WTC11 (cell line): ENCODE data around the gene POLA1. TPM values are rescaled to one million over a fixed set of nuclear protein-coding genes. Genes with fewer than 3 reads are reported as not detected.

Experiments used
- ATAC-seq: fragments of 200-7000 bp; cut with Tn5 transposase; 2 replicates; pipeline ENCODE4 v1.10.0; 2021; ENCODE audit warnings: mild to moderate bottlenecking, moderate library complexity
- CTCF ChIA-PET: fragments of 300-600 bp; sonication (Branson Sonifier 250); formaldehyde crosslinking; loops from one replicate; lab custom pipeline; 2021; ENCODE audit warnings: antibody characterized with exemption; lab: Charles Lee
- POLR2A ChIA-PET: fragments of 350-600 bp; sonication (Branson Sonifier 250); formaldehyde crosslinking; loops from one replicate; lab custom pipeline; 2021; ENCODE audit warnings: antibody characterized with exemption; lab: Charles Lee
- DNase-seq: peaks from one replicate; pipeline ENCODE4 v3.0.0; 2021; ENCODE audit warnings: low spot score
- H3K27ac Mint-ChIP-seq: 2 replicates; pipeline ENCODE4 v1.8.0; 2021; ENCODE audit warnings: mixed read lengths
- H3K27me3 Mint-ChIP-seq: 2 replicates; pipeline ENCODE4 v1.8.0; 2021; ENCODE audit warnings: low read depth, mild to moderate bottlenecking, moderate library complexity, mixed read lengths
- H3K36me3 Mint-ChIP-seq: 2 replicates; pipeline ENCODE4 v1.8.0; 2021; ENCODE audit warnings: mixed read lengths
- H3K4me1 Mint-ChIP-seq: 2 replicates; pipeline ENCODE4 v1.8.0; 2022; ENCODE audit warnings: mixed read lengths
- H3K4me3 Mint-ChIP-seq: 2 replicates; pipeline ENCODE4 v1.8.0; 2021; ENCODE audit warnings: mild to moderate bottlenecking, moderate library complexity, mixed read lengths
- H3K9me3 Mint-ChIP-seq: 2 replicates; pipeline ENCODE4 v1.8.0; 2021; ENCODE audit warnings: mixed read lengths
- ATF6 ChIP-seq: sonication (generic); formaldehyde crosslinking; IDR thresholded peaks from 2 replicates; pipeline ENCODE4 v1.8.1; 2023; ENCODE audit warnings: mild to moderate bottlenecking, missing genetic modification reagents
- CREM ChIP-seq: sonication (generic); formaldehyde crosslinking; IDR thresholded peaks from 2 replicates; pipeline ENCODE4 v1.8.1; 2022; ENCODE audit warnings: mild to moderate bottlenecking, missing genetic modification reagents, moderate library complexity
- ERG ChIP-seq: fragments of 250-450 bp; sonication (Bioruptor Pico); IDR thresholded peaks from 2 replicates; pipeline ENCODE4 v1.8.0; 2021; ENCODE audit warnings: mild to moderate bottlenecking
- FOXJ3 ChIP-seq: sonication (generic); formaldehyde crosslinking; IDR thresholded peaks from 2 replicates; pipeline ENCODE4 v1.9.0; 2021; ENCODE audit warnings: missing genetic modification reagents, mild to moderate bottlenecking, borderline replicate concordance
- FOXP1 ChIP-seq: sonication (generic); formaldehyde crosslinking; IDR thresholded peaks from 2 replicates; pipeline ENCODE4 v1.8.0; 2022; ENCODE audit warnings: missing genetic modification reagents, mild to moderate bottlenecking, moderate library complexity, borderline replicate concordance
- JAZF1 ChIP-seq: fragments of 250-450 bp; sonication (Bioruptor Pico); IDR thresholded peaks from 2 replicates; pipeline ENCODE4 v1.9.0; 2021; ENCODE audit warnings: moderate library complexity, mild to moderate bottlenecking, inconsistent platforms
- NR3C1 ChIP-seq: sonication (generic); formaldehyde crosslinking; conservative IDR thresholded peaks from 2 replicates; pipeline ENCODE4 v1.8.1; 2023; ENCODE audit warnings: low read depth, mild to moderate bottlenecking, missing genetic modification reagents
- RELA ChIP-seq: sonication (generic); formaldehyde crosslinking; IDR thresholded peaks from 2 replicates; pipeline ENCODE4 v1.8.1; 2022; ENCODE audit warnings: missing genetic modification reagents, mild to moderate bottlenecking, borderline replicate concordance
- SOX15 ChIP-seq: fragments of 250-450 bp; sonication (Bioruptor Pico); IDR thresholded peaks from 2 replicates; pipeline ENCODE4 v1.9.0; 2021; ENCODE audit warnings: mild to moderate bottlenecking
- TP53 ChIP-seq: sonication (generic); formaldehyde crosslinking; IDR thresholded peaks from 2 replicates; pipeline ENCODE4 v1.8.1; 2023; ENCODE audit warnings: mild to moderate bottlenecking, missing genetic modification reagents
- USF1 ChIP-seq: sonication (generic); formaldehyde crosslinking; IDR thresholded peaks from 2 replicates; pipeline ENCODE4 v1.8.0; 2022; ENCODE audit warnings: mild to moderate bottlenecking, missing genetic modification reagents
- ZNF317 ChIP-seq: sonication (generic); formaldehyde crosslinking; IDR thresholded peaks from 2 replicates; pipeline ENCODE4 v1.8.1; 2023; ENCODE audit warnings: low read depth, mild to moderate bottlenecking, moderate library complexity, missing genetic modification reagents, borderline replicate concordance
- ZNF396 ChIP-seq: fragments of 250-450 bp; sonication (Bioruptor Pico); IDR thresholded peaks from 2 replicates; pipeline ENCODE4 v1.8.0; 2021; ENCODE audit warnings: mild to moderate bottlenecking, moderate library complexity, borderline replicate concordance
- ZNF423 ChIP-seq: fragments of 250-450 bp; sonication (Bioruptor Pico); IDR thresholded peaks from 2 replicates; pipeline ENCODE4 v2.1.2; 2022; ENCODE audit warnings: mild to moderate bottlenecking, moderate library complexity
- total RNA-seq: library from RNA; stranded (reverse); gene quantifications from 3 replicates; pipeline ENCODE4 v1.2.3, GENCODE V29; 2021
- TF ChIP-seq, protein P1 (sequence below): sonication (generic); formaldehyde crosslinking; IDR thresholded peaks from 2 replicates; pipeline ENCODE4 v1.8.1; 2023; ENCODE audit warnings: mild to moderate bottlenecking, missing genetic modification reagents, borderline replicate concordance
- TF ChIP-seq, protein P2 (sequence below): sonication (generic); formaldehyde crosslinking; IDR thresholded peaks from 2 replicates; pipeline ENCODE4 v1.8.1; 2022; ENCODE audit warnings: low read depth, missing genetic modification reagents, borderline replicate concordance
- TF ChIP-seq, protein P3 (sequence below): fragments of 250-450 bp; sonication (Bioruptor Pico); IDR thresholded peaks from 2 replicates; pipeline ENCODE4 v1.9.0; 2021; ENCODE audit warnings: mild to moderate bottlenecking

The POLA1 gene
- total RNA-seq, 1 experiment from 2014 or later = 29.9 TPM

- Mint-ChIP-seq H3K36me3 (peaks cover 4% of the 10 kb centered on the region; the same call in 1 of the 2 replicates), H3K27ac (no peak overlapping the region), H3K9me3 (no peaks in the 10 kb centered on the region), H3K4me3 (no peak overlapping the region), H3K27me3 (no peaks in the 10 kb centered on the region), H3K4me1 (no peaks in the 10 kb centered on the region)
- ChIA-PET POLR2A (no interaction called here), CTCF (no interaction called here)
- DNase-seq (no peak), ATAC-seq (no peak)
- TF ChIP-seq ZNF317 (CRISPR knock-in tag) = no peak
- TF ChIP-seq, protein P1, sequence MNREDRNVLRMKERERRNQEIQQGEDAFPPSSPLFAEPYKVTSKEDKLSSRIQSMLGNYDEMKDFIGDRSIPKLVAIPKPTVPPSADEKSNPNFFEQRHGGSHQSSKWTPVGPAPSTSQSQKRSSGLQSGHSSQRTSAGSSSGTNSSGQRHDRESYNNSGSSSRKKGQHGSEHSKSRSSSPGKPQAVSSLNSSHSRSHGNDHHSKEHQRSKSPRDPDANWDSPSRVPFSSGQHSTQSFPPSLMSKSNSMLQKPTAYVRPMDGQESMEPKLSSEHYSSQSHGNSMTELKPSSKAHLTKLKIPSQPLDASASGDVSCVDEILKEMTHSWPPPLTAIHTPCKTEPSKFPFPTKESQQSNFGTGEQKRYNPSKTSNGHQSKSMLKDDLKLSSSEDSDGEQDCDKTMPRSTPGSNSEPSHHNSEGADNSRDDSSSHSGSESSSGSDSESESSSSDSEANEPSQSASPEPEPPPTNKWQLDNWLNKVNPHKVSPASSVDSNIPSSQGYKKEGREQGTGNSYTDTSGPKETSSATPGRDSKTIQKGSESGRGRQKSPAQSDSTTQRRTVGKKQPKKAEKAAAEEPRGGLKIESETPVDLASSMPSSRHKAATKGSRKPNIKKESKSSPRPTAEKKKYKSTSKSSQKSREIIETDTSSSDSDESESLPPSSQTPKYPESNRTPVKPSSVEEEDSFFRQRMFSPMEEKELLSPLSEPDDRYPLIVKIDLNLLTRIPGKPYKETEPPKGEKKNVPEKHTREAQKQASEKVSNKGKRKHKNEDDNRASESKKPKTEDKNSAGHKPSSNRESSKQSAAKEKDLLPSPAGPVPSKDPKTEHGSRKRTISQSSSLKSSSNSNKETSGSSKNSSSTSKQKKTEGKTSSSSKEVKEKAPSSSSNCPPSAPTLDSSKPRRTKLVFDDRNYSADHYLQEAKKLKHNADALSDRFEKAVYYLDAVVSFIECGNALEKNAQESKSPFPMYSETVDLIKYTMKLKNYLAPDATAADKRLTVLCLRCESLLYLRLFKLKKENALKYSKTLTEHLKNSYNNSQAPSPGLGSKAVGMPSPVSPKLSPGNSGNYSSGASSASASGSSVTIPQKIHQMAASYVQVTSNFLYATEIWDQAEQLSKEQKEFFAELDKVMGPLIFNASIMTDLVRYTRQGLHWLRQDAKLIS (CRISPR knock-in tag) = no peak
Measured at GRCh38 chrX:24774650-24775049, 80.9 kb downstream of the POLA1 start.

DNA sequence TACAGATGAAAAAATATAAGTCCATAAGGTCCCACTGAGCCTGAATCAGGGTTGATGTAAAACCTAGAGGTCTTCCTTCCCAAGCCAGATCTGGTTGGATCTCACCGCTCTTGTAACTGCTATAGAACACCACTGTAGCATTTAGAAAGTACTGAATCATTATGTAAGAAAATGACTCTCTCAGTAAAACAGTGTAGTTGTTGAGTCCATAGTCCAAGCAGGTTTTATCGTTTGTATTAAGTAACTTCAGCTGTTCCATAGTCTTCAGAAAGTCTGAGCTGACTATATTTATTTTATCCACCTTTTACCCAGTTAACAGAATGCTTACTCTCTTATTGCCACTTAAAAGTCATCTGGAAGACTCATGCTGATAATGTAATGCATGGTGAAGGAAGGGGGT lies 82.2 kb downstream of the POLA1 start:
- ATAC-seq (no peak), DNase-seq (no peak)
- Mint-ChIP-seq H3K27me3 (no peaks in the 10 kb centered on the region), H3K9me3 (no peaks in the 10 kb centered on the region), H3K27ac (no peak overlapping the region), H3K4me1 (no peaks in the 10 kb centered on the region), H3K4me3 (no peak overlapping the region), H3K36me3 (peaks cover 4% of the 10 kb centered on the region; the same call in 1 of the 2 replicates)
- TF ChIP-seq, protein P2, sequence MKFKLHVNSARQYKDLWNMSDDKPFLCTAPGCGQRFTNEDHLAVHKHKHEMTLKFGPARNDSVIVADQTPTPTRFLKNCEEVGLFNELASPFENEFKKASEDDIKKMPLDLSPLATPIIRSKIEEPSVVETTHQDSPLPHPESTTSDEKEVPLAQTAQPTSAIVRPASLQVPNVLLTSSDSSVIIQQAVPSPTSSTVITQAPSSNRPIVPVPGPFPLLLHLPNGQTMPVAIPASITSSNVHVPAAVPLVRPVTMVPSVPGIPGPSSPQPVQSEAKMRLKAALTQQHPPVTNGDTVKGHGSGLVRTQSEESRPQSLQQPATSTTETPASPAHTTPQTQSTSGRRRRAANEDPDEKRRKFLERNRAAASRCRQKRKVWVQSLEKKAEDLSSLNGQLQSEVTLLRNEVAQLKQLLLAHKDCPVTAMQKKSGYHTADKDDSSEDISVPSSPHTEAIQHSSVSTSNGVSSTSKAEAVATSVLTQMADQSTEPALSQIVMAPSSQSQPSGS (CRISPR knock-in tag) = no peak
- TF ChIP-seq ZNF317 (CRISPR knock-in tag) (no peak), RELA (CRISPR knock-in tag) (no peak), USF1 (CRISPR knock-in tag) (no peak), ERG (CRISPR knock-in tag) (no peak)
- ChIA-PET CTCF (no interaction called here), POLR2A (no interaction called here)

- ATAC-seq (no peak), DNase-seq (no peak)
- Mint-ChIP-seq H3K4me3 (no peak overlapping the region), H3K9me3 (no peaks in the 10 kb centered on the region), H3K36me3 (peaks cover 4% of the 10 kb centered on the region; the same call in 1 of the 2 replicates), H3K27ac (no peak overlapping the region), H3K27me3 (no peaks in the 10 kb centered on the region), H3K4me1 (no peaks in the 10 kb centered on the region)
- CTCF ChIA-PET = no interaction called here
- POLR2A ChIA-PET = no interaction called here
- TF ChIP-seq SOX15 (CRISPR knock-in tag) (no peak), CREM (no peak), ZNF396 (no peak), FOXP1 (no peak), JAZF1 (CRISPR knock-in tag) (no peak), NR3C1 (CRISPR knock-in tag) (no peak), ATF6 (CRISPR knock-in tag) (no peak), TP53 (no peak), FOXJ3 (CRISPR knock-in tag) (no peak), ZNF423 (no peak)
- TF ChIP-seq, protein P3, sequence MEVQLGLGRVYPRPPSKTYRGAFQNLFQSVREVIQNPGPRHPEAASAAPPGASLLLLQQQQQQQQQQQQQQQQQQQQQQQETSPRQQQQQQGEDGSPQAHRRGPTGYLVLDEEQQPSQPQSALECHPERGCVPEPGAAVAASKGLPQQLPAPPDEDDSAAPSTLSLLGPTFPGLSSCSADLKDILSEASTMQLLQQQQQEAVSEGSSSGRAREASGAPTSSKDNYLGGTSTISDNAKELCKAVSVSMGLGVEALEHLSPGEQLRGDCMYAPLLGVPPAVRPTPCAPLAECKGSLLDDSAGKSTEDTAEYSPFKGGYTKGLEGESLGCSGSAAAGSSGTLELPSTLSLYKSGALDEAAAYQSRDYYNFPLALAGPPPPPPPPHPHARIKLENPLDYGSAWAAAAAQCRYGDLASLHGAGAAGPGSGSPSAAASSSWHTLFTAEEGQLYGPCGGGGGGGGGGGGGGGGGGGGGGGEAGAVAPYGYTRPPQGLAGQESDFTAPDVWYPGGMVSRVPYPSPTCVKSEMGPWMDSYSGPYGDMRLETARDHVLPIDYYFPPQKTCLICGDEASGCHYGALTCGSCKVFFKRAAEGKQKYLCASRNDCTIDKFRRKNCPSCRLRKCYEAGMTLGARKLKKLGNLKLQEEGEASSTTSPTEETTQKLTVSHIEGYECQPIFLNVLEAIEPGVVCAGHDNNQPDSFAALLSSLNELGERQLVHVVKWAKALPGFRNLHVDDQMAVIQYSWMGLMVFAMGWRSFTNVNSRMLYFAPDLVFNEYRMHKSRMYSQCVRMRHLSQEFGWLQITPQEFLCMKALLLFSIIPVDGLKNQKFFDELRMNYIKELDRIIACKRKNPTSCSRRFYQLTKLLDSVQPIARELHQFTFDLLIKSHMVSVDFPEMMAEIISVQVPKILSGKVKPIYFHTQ (CRISPR knock-in tag) = no peak
Measured at GRCh38 chrX:24777660-24778059, 83.9 kb downstream of the POLA1 start.
